IMR-90 (cell line): ENCODE results near the gene PSMA7. TPM values are rescaled to one million over a fixed set of nuclear protein-coding genes. Genes with fewer than 3 reads are reported as not detected.

Source experiments
- ATAC-seq: fragments of 200-7000 bp; cut with Tn5 transposase; 2 replicates; pipeline ENCODE4 v1.9.1; 2020; ENCODE audit warnings: low read depth, mild to moderate bottlenecking, moderate library complexity
- BruUV-seq: library from RNA; stranded (reverse); fragments of 400-500 nt; replicated peaks from 2 replicates; lab custom pipeline; 2021; lab: Mats Ljungman, UMichigan
- CTCF ChIA-PET: fragments of 300-600 bp; formaldehyde crosslinking; extraction: SDS; loops from one replicate; lab custom pipeline; 2021; ENCODE audit warnings: antibody characterized with exemption; lab: Yijun Ruan, JAX
- POLR2A ChIA-PET: fragments of 300-600 bp; sonication (Branson Sonifier 250); formaldehyde crosslinking; loops from one replicate; lab custom pipeline; 2022; ENCODE audit warnings: antibody characterized with exemption; ENCODE audit not compliant: unreplicated experiment; lab: Charles Lee
- DNase-seq: peaks from one replicate; pipeline ENCODE4 v3.0.0; 2013
- H2AFZ ChIP-seq: replicated peaks from 2 replicates; pipeline ENCODE3; 2013; ENCODE audit warnings: low read length, mild to moderate bottlenecking; ENCODE audit not compliant: poor library complexity
- H2AK5ac ChIP-seq: 2 replicates; pipeline ENCODE4 v1.6.1; 2013; ENCODE audit warnings: low read depth, low read length, inconsistent platforms
- H2AK9ac ChIP-seq: replicated peaks from 2 replicates; pipeline ENCODE3; 2013; ENCODE audit warnings: mild to moderate bottlenecking, low read depth, low read length, moderate library complexity; ENCODE audit not compliant: poor library complexity
- H2BK120ac ChIP-seq: 2 replicates; pipeline ENCODE4 v1.6.1; 2013; ENCODE audit warnings: low read depth, low read length, inconsistent platforms
- H2BK15ac ChIP-seq: 3 replicates; pipeline ENCODE4 v1.6.1; 2013; ENCODE audit warnings: low read depth, low read length, inconsistent platforms
- H2BK20ac ChIP-seq: 2 replicates; pipeline ENCODE4 v1.6.1; 2013; ENCODE audit warnings: low read depth, mild to moderate bottlenecking, inconsistent platforms, low read length, moderate library complexity
- H2BK5ac ChIP-seq: 2 replicates; pipeline ENCODE4 v1.6.1; 2013; ENCODE audit warnings: mild to moderate bottlenecking, low read depth, low read length, inconsistent platforms; ENCODE audit not compliant: poor library complexity, severe bottlenecking
- H3K14ac ChIP-seq: replicated peaks from 2 replicates; pipeline ENCODE4 v1.6.1; 2013; ENCODE audit warnings: low read depth, low read length, inconsistent platforms
- H3K18ac ChIP-seq: 2 replicates; pipeline ENCODE4 v1.6.1; 2013; ENCODE audit warnings: low read depth, low read length, control low read depth
- H3K23ac ChIP-seq: 2 replicates; pipeline ENCODE4 v1.6.1; 2013; ENCODE audit warnings: low read depth, low read length, inconsistent platforms
- H3K27ac ChIP-seq: 2 replicates; pipeline ENCODE4 v1.5.1; 2013; ENCODE audit warnings: mild to moderate bottlenecking, control low read depth, low read length; ENCODE audit not compliant: insufficient read depth
- H3K27me3 ChIP-seq: 2 replicates; pipeline ENCODE4 v1.6.1; 2013; ENCODE audit warnings: low read length; ENCODE audit not compliant: control insufficient read depth, insufficient read depth
- H3K36me3 ChIP-seq: 2 replicates; pipeline ENCODE4 v1.6.1; 2013; ENCODE audit warnings: low read length, mixed read lengths; ENCODE audit not compliant: control insufficient read depth, insufficient read depth
- H3K4ac ChIP-seq: 2 replicates; pipeline ENCODE4 v1.6.1; 2013; ENCODE audit warnings: low read depth, low read length, inconsistent platforms
- H3K4me1 ChIP-seq: 2 replicates; pipeline ENCODE4 v1.6.1; 2013; ENCODE audit warnings: low read length, mixed read lengths; ENCODE audit not compliant: control insufficient read depth, insufficient read depth
- H3K4me2 ChIP-seq: 2 replicates; pipeline ENCODE4 v1.6.1; 2013; ENCODE audit warnings: low read depth, mild to moderate bottlenecking, control low read depth, low read length, moderate library complexity
- H3K4me3 ChIP-seq: 2 replicates; pipeline ENCODE4 v1.5.1; 2013; ENCODE audit warnings: low read depth, mild to moderate bottlenecking, control low read depth, low read length, moderate library complexity; ENCODE audit not compliant: insufficient read depth
- H3K56ac ChIP-seq: 2 replicates; pipeline ENCODE4 v1.6.1; 2013; ENCODE audit warnings: low read length, inconsistent platforms; ENCODE audit not compliant: insufficient read depth; ENCODE audit errors: extremely low read depth
- H3K79me1 ChIP-seq, 2 experiments: 2 replicates each; pipeline ENCODE4 v1.6.1; 2013; ENCODE audit warnings: low read length in 2 of 2, inconsistent platforms in 1 of 2, low read depth in 1 of 2
- H3K9ac ChIP-seq: 2 replicates; pipeline ENCODE4 v1.6.1; 2013; ENCODE audit warnings: low read depth, low read length, control low read depth
- H3K9me1 ChIP-seq: 2 replicates; pipeline ENCODE4 v1.6.1; 2013; ENCODE audit warnings: low read length, inconsistent platforms; ENCODE audit not compliant: insufficient read depth
- H3K9me3 ChIP-seq: 2 replicates; pipeline ENCODE4 v1.6.1; 2013; ENCODE audit warnings: low read length; ENCODE audit not compliant: control insufficient read depth, insufficient read depth
- H4K20me1 ChIP-seq: 2 replicates; pipeline ENCODE4 v1.6.1; 2013; ENCODE audit warnings: low read length, inconsistent platforms; ENCODE audit not compliant: insufficient read depth
- H4K5ac ChIP-seq: 2 replicates; pipeline ENCODE4 v1.6.1; 2013; ENCODE audit warnings: mild to moderate bottlenecking, low read depth, low read length, control low read depth
- H4K8ac ChIP-seq, 2 experiments: 2 replicates each; pipeline ENCODE4 v1.6.1; 2013; ENCODE audit warnings: low read depth in 2 of 2, low read length in 2 of 2, control low read depth in 1 of 2, inconsistent platforms in 1 of 2
- H4K91ac ChIP-seq: 2 replicates; pipeline ENCODE4 v1.6.1; 2013; ENCODE audit warnings: low read depth, low read length, inconsistent platforms; ENCODE audit not compliant: insufficient read depth
- FOS ChIP-seq: fragments of 150-350 bp; IDR thresholded peaks from 2 replicates; pipeline ENCODE4 v1.6.1; 2016; ENCODE audit warnings: low read depth, low read length
- MAZ ChIP-seq: IDR thresholded peaks from 2 replicates; pipeline ENCODE4 v1.6.1; 2012; ENCODE audit warnings: low read depth, mild to moderate bottlenecking, low read length, improper control_type of control experiment, moderate library complexity, borderline replicate concordance
- NFE2L2 ChIP-seq: fragments of 150-350 bp; IDR thresholded peaks from 2 replicates; pipeline ENCODE4 v1.6.1; 2016; ENCODE audit warnings: low read depth, mild to moderate bottlenecking, low read length
- POLR2A ChIP-seq: IDR thresholded peaks from 2 replicates; pipeline ENCODE4 v1.6.1; 2012; ENCODE audit warnings: mild to moderate bottlenecking, low read depth, low read length
- RAD21 ChIP-seq: IDR thresholded peaks from 2 replicates; pipeline ENCODE4 v1.6.1; 2012; ENCODE audit warnings: low read length, improper control_type of control experiment
- RFX5 ChIP-seq: IDR thresholded peaks from 2 replicates; pipeline ENCODE4 v1.8.0; 2012; ENCODE audit warnings: low read depth, mild to moderate bottlenecking, low read length, moderate library complexity
- WGBS, 2 experiments: methylation state at CpG; one replicate each; pipeline versions ENCODE4 v1.1.5 to v1.1.7; 2013; ENCODE audit warnings: missing lambda C conversion rate in 2 of 2; ENCODE audit not compliant: insufficient read length in 1 of 2; ENCODE audit errors: extremely low coverage in 2 of 2; 5-methylcytosine and 5-hydroxymethylcytosine counted together
- dilution Hi-C: fragments of 300-500 bp; cut with HindIII; formaldehyde crosslinking; loops from one replicate; pipeline ENCODE4 v1.14.3; 2018; ENCODE audit warnings: low sequenced_read_pairs; ENCODE audit not compliant: unreplicated experiment
- in situ Hi-C: fragments of 300-500 bp; cut with MboI; formaldehyde crosslinking; loops from 3 replicates; pipeline ENCODE4 v1.14.3; 2019; ENCODE audit warnings: low sequenced_read_pairs, inconsistent platforms, mixed read lengths
- intact Hi-C: fragments of 100-400 bp; cut with micrococcal nuclease; formaldehyde crosslinking; loops from 2 replicates; pipeline ENCODE4 v1.10.0; 2022
- polyA plus RNA-seq, 3 experiments: library from polyadenylated mRNA; depleted of rRNA; stranded (reverse); fragments of >200 nt; gene quantifications; 2 replicates each; pipeline ENCODE4 v1.2.3, GENCODE V29; 2012; ENCODE audit warnings: low replicate concordance in 1 of 3
- total RNA-seq: library from RNA; depleted of rRNA; stranded (reverse); fragments of >200 nt; gene quantifications from 2 replicates; pipeline ENCODE4 v1.2.3, GENCODE V29; 2012
- TF ChIP-seq, protein P1 (sequence below): fragments of 150-350 bp; IDR thresholded peaks from 2 replicates; pipeline ENCODE4 v1.6.1; 2017; ENCODE audit warnings: mild to moderate bottlenecking, antibody characterized with exemption, low read length, low read depth
- TF ChIP-seq, protein P2 (sequence below): fragments of 150-350 bp; IDR thresholded peaks from 2 replicates; pipeline ENCODE4 v1.6.1; 2016; ENCODE audit warnings: low read depth, mild to moderate bottlenecking, low read length, moderate library complexity, borderline replicate concordance
- TF ChIP-seq, protein P3 (sequence below): conservative IDR thresholded peaks from 2 replicates; pipeline ENCODE4 v1.5.1; 2012; ENCODE audit warnings: mild to moderate bottlenecking, low read depth, low read length, improper control_type of control experiment

The PSMA7 gene
- total and polyA plus RNA-seq, 2 of the 4 experiments (the other 2 are of a cell fraction) = 417 to 458 TPM

DNA sequence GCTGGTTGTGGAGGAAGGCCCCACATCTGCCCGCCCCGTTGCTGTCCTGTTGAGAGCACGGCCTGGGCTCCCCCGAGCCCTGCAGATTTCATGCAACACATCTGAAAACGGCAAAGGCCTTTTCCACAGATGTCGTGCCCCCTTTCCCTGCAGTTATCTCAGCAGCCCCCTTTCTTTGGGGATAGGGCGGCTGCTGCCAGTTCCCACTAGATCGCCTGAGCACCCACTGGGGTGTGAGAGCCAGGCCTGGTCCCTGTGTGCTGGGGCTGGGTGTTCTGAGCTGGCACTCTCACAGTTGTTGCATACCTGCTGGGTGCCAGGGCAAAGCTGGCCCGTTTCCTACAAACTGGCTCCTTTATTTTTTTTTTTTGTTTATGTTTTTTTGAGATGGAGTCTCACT is 27.3 kb upstream of the PSMA7 start:
- no peaks in the 10 kb centered on the region; the same call in 1 of the 2 replicates for H3K4me1 ChIP-seq
- 100% methylated on average over 4 of the region's 9 CpGs; no CpG with 5 or more reads in 1 of the 2 experiments for WGBS, 2 experiments
- 0 out of 2 replicates have a peak, but pooled peaks cover 5% of the 10 kb centered on the region for H3K9me1 ChIP-seq
- H2BK120ac ChIP-seq = no peak overlapping the region
- no peak overlapping the region for H4K91ac ChIP-seq
- BruUV-seq = no TSS peak
- H3K4ac ChIP-seq = no peak overlapping the region
- TF ChIP-seq, protein P1, sequence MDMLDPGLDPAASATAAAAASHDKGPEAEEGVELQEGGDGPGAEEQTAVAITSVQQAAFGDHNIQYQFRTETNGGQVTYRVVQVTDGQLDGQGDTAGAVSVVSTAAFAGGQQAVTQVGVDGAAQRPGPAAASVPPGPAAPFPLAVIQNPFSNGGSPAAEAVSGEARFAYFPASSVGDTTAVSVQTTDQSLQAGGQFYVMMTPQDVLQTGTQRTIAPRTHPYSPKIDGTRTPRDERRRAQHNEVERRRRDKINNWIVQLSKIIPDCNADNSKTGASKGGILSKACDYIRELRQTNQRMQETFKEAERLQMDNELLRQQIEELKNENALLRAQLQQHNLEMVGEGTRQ = no peak
- TF ChIP-seq, protein P2, sequence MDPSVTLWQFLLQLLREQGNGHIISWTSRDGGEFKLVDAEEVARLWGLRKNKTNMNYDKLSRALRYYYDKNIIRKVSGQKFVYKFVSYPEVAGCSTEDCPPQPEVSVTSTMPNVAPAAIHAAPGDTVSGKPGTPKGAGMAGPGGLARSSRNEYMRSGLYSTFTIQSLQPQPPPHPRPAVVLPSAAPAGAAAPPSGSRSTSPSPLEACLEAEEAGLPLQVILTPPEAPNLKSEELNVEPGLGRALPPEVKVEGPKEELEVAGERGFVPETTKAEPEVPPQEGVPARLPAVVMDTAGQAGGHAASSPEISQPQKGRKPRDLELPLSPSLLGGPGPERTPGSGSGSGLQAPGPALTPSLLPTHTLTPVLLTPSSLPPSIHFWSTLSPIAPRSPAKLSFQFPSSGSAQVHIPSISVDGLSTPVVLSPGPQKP = no peak
- TF ChIP-seq POLR2A (no peak), RFX5 (no peak), RAD21 (no peak), NFE2L2 (no peak), MAZ (no peak), FOS (no peak)
- TF ChIP-seq, protein P3, sequence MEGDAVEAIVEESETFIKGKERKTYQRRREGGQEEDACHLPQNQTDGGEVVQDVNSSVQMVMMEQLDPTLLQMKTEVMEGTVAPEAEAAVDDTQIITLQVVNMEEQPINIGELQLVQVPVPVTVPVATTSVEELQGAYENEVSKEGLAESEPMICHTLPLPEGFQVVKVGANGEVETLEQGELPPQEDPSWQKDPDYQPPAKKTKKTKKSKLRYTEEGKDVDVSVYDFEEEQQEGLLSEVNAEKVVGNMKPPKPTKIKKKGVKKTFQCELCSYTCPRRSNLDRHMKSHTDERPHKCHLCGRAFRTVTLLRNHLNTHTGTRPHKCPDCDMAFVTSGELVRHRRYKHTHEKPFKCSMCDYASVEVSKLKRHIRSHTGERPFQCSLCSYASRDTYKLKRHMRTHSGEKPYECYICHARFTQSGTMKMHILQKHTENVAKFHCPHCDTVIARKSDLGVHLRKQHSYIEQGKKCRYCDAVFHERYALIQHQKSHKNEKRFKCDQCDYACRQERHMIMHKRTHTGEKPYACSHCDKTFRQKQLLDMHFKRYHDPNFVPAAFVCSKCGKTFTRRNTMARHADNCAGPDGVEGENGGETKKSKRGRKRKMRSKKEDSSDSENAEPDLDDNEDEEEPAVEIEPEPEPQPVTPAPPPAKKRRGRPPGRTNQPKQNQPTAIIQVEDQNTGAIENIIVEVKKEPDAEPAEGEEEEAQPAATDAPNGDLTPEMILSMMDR = no peak
- no peak overlapping the region for H3K23ac ChIP-seq
- H3K9ac ChIP-seq = no peak overlapping the region
- no peak overlapping the region for H2BK20ac ChIP-seq
- no peak for DNase-seq
- peaks cover 36% of the 10 kb centered on the region for H3K36me3 ChIP-seq
- H2BK5ac ChIP-seq = no peak overlapping the region
- ChIA-PET CTCF (no interaction called here), POLR2A (no interaction called here)
- no peak overlapping the region for H3K14ac ChIP-seq
- in situ Hi-C loops (no loop called here), dilution Hi-C loops (no loop called here), intact Hi-C loops (no loop called here)
- H3K18ac ChIP-seq = no peak overlapping the region
- H3K27me3 ChIP-seq = no peaks in the 10 kb centered on the region
- no peak overlapping the region for H3K4me2 ChIP-seq
- peaks cover 2 to 6% of the 10 kb centered on the region in 2 experiments; a peak in 2 of 4 replicates for H3K79me1 ChIP-seq
- H2BK15ac ChIP-seq = no peak overlapping the region
- no peaks in the 10 kb centered on the region for H3K9me3 ChIP-seq
- H3K4me3 ChIP-seq = no peak overlapping the region
- no peak overlapping the region for H3K27ac ChIP-seq
- ATAC-seq = no peak
- H3K56ac ChIP-seq = no peak overlapping the region
- no peak overlapping the region for H2AFZ ChIP-seq
- H2AK5ac ChIP-seq = no peak overlapping the region
- no peaks in the 10 kb centered on the region for H4K20me1 ChIP-seq
- H4K5ac ChIP-seq = no peak overlapping the region
- H4K8ac ChIP-seq = no peak overlapping the region
- H2AK9ac ChIP-seq = no peak overlapping the region
